Dermis microvascular lymphatic vessel endothelial cell (primary cell): ENCODE measurements around the gene FAM217B. TPM values are rescaled to one million over a fixed set of nuclear protein-coding genes. Genes with fewer than 3 reads are reported as not detected.
A peak's percentile ranks its signal among the peaks of the same experiment; 100 is the strongest.

Experiments used
- DNase-seq, 2 donors: peaks; one replicate each; pipeline versions ENCODE4 v3.0.0 to v3.0.0-alpha.2; 2010; ENCODE audit warnings: low read depth in 2 of 2
- total RNA-seq: library from RNA; depleted of rRNA; stranded (reverse); fragments of >200 nt; gene quantifications from 2 replicates; pipeline ENCODE4 v1.2.1, GENCODE V29; 2014

FAM217B gene, protein sequence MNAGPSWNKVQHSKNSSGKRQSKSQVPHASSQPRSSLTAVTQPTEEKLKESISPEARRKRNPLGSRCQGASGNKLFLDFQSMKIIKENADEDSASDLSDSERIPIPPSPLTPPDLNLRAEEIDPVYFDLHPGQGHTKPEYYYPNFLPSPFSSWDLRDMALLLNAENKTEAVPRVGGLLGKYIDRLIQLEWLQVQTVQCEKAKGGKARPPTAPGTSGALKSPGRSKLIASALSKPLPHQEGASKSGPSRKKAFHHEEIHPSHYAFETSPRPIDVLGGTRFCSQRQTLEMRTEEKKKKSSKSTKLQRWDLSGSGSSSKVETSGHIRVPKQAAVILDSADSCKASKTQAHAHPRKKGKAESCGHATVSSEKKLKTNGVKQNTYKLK
- total RNA-seq: 2.3 and 2.9 TPM in 2 replicates

DNA sequence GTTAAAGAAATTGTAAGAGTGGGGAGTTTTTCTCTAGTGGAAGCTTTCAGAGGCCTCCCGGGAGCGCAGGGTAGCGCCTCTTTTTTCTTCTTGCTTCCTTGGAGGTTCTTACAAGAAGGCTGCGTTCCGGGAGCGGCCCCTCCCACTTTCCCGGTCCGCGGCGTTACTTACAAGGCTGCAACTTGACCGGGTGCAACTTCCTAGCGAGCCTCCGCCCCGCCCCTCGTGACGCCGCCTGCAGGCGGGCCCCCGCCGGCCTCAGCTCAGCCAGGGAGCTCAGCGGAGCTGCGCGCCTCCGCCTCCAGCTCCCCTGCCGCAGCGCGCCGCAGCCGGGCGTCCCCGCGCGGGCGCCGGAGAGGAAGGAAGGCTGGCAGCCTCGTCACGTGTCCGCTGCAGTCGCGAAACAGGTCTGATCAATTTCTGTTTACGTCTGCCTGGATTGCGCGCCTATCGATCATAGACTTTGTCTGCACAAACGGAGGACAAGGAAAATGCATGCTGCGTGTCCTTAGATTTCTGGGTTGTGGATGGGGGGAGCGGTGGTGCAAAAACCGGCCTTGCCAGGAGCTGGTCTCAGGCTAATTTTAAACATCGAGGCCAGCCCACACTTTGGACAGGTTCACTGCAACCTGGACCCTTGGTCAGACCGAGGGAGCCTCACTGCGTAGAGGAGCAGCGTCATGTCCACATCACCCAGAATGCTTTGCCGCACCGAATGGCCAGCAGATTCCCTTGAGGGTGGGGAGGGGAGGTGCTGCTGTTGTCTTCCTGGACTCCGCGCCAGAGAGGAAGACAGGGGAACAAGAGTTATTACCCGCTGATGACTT lies at the start of gene FAM217B, which contains the start of gene PPP1R3D:
TSS of gene FAM217B (plus strand) at position 261 of the 827 bp plus-strand sequence. CDS start 3,555 bp downstream, outside the sequence.
TSS of gene PPP1R3D (minus strand) at position 177 of the 827 bp plus-strand sequence. CDS start 374 bp downstream, outside the sequence.
- DNase-seq: peak; percentile 55 to 96

DNA sequence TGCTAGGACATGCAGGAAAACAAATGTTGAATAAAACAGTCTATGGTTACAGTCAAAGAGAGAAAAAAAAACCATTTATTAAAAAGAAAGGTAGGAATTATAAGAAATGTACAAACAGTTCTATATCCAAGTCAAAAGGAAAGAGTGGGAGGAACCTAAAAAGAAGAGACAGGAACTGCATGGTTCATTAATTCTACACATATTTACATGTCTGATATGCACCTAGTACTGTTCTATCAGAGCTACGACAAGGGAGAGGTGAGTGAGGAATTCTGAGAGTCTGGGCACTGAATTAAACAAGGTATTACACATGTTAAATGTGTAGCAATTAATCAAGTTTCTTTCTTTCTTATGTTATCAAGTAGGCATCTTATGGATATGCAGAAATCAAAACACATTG lies 48.6 kb upstream of the FAM217B start:
- no peak for DNase-seq

DNA sequence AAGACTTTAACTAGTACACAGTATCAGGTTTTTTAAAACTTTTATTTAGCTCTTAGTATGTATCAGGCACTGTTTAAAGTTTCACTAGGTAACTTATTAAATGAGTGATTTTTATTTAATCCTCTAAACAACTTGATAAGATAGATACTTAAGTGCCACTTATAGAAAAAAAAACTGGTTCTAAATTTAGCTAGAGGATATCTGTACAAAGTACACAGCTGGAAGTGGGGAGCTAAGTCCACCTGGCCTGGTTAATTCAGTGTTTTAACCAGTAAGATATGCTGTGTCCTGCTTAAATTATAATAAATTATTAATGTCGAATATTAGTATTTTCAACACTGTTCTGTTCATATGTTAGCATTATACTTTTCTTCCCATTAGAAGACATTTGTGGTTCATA lies 44.3 kb upstream of the FAM217B start:
- DNase-seq: no peak

DNA sequence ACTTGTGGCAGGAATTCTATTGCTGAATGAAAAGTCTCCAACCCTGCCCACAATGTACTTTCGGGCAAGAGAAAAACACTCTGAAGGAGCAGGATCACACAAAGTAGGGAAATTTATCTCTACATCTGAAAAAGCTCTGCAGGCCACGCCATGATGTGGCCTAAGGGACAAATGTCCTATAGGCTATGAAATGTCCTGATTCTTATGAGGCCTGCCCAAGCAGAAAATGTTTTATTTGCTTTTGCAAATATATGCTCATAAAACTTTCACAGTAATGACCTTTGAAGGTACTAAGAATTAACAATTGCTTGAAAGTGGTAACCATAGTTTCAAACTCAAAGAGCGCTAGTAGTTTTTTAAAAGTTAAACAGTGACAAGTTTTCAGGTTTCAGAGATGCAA lies 37.7 kb upstream of the FAM217B start:
- DNase-seq: no peak

DNA sequence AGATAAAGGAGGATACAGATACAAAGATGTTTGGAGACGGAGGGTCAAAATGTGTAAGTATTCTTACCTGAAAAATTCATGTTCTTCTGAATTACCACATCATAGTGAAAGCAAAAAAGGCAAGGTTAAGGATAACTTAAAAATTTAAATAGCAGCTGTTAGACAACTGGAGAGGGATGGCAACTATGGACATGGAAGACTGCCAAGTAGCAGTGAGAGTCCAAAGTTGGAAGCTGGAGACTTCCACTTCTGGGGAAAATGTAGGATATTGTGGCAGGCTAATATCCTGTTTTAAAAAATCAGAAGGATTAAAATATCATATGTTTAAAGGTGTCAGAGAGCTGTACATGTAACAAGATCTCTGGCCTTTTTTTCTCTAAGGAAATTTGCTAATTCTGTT lies 36.6 kb upstream of the FAM217B start:
- DNase-seq: no peak

DNA sequence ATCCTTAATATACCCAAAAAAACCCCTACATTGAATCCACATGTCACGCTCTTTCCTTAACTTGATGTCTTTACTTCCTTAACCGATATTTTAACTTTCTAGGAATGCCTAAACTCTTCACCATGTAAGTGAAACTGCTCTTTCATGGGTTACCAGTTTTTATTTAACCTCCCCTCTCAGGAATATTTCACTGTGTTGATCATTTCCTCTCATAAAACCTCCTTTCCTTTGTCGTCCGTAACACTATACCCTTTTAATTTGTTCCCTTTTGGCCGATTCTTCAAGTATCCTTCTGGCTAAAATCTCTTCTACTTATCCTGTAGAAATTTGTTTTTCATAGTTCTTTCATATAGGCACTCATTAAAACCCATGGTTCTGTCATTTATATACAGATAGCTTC lies 31.3 kb upstream of the FAM217B start:
- DNase-seq: no peak

DNA sequence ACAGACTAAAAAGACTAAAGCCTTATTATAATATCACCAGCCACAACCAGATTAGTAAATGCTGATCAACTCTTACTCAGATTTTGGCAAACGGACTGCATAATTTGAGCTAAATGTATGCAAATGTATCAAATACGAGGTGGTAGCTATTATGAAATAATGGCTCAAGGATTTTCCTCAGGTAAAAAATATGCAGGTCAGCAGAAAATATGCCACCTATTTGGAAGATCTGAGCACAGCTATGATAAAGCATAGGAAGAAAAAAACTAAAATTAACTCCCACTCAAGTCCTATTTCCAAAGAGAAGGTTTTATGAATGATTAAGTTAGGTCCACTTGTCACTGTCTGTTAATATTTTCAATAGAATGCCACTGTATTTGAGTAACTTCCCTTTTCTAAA lies 29.1 kb upstream of the FAM217B start:
- DNase-seq: no peak

DNA sequence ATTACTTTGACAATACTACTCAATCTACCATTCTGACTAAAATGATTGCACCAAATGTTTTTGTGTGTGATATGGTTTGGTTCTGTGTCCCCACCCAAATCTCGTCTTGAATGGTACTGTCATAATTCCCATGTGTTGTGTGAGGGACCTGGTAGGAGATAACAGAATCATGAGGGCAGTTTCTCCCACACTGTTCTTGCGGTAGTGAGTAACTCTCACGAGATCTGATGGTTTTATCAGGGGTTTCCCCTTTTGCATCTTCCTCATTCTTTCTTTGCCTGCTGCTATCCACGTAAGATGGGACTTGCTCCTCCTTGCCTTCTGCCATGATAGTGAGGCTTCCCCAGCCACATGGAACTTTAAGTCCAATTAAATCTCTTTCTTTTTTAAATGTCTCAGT lies 27.6 kb upstream of the FAM217B start:
- DNase-seq: no peak

DNA sequence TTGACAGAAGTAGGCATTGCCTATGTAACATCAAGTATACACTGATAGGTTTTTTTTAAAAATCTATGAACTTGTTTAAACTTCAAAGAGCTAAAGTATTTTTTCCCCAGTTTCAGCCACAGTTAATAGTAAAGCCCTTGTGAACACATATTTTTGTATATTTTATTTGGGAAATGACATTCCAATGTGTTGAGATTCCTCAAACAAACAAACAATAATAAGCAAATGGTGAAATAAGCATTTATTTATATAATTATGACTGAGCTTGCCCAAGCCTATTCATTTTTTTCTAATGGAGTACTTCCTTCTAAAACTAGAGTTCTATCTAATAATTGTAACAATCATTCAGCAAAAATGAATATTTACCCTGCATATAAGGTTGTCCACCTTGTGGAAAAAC lies 19.2 kb upstream of the FAM217B start:
- DNase-seq: no peak

DNA sequence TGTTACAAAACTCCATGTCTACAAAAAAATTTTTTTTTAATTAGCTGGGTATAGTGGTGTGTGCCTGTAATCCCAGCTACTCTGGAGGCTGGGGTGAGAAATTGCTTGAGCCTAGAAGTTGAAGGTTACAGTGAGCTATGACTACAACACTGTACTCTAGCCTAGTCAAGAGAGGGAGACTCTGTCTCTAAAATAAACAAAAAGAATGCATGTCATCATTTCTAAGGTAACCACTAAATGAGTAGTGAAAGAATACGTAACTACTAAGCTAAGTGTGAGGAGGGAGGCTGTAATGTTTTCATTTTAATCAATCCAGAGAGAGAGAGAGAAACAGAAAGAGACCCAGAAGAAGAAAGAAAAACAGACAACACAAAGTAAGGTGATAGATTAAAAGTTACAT lies 16.7 kb upstream of the FAM217B start:
- no peak for DNase-seq

DNA sequence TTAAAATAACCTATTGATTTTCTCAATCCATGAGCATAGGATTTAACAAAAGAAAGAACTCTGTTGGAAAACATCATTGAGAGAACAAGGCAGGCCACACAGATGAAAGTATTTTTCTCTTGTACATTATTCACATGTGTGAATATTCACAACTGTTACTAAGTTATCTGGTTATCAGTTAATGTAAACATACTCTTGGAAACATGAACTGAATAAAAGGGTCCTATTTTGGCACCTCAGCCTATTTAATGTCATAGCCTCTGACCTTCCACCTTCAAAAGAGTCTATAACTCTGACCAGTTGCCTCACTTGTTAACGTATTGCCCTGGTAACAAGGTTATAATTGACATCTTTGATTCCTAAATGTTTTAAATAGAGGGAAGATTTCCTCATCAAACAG lies 14.8 kb upstream of the FAM217B start:
- DNase-seq: no peak

DNA sequence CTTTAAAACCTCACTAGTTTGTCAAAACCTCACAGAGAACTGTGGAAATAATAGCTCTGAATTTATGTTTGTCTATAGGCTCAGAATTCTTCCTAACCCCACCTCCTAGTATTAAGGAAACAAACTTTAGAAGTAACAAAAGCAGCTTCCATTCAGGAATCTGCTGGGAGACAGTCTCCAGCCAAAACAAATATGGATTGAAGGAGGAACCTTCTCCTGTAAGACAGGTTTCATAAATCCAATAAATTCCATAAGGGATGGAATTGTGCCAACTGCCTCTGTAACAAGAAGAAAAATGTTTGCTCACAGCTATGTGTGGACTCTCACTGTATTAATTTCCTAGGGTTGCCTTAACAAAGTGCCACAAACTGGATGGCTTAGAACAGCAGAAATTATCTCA lies 14.3 kb upstream of the FAM217B start:
- no peak for DNase-seq

DNA sequence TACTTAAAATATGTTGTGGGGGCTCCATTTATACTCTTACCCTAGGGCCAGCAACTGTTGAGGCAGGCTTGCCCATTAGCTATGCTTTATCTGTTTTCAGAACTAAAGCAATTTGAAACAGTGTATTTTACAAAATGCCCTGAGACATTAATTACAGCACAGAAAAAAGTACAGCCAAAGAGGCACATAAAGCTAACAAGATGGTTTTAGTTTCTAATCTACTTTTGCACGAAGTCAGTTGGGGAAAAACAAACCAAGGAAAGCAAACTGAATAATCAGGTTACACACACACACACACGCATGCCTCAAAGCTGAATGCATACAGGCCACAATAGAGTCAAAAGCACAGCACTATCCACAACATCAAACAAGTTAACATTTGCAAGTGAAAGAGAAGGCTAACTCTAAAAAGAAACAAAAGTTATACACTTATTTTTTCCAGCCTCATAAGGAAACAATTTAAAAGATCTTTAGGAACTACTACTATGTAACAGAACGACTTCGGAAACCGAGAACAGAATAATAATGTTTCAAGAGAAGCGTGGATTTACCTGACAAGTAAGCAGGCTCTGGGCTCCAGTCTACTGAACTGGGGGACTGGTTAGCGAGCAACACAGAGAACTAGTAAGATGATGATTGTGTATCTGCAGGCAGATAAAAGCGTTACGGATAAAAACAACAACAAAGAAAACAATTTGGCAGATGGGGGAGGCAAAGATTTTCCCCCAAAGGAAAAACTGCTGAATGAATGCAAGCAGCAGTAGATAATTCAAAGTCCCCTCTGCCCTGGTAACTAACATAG lies 8.5 kb upstream of the FAM217B start:
- DNase-seq: no peak

DNA sequence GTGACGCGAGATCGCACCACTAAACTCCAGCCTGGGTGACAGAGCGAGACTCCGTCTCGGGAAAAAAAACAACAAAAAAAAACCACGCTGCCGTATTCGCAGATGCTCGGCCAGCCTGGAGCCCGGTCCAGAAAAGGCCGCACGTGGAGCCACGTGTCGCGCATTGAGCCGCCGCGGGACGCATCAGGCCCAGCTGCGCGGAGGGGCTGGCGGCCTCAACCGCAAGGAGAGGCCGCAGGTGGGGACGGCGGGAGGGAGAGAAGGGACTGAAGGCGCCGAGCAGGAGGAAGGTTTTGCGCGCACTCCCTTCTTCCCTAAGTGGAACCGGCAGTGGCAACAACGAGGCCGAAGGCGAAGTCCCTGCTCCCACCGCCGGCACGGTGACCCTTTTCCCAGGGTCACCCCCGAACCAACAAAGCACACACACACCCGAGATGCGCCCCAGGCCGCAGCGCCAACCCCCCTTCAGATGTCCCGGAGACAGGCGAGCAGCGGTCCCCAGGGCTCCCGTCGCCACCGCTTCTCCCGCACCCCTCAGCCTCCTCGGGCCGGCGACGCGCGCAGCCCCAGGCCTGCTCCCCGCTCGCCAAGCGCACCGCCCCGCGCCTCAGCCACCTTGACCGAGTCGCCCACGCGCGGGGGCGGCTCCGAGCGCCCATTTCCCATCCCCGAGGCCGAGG lies 7.4 kb upstream of the FAM217B start:
- DNase-seq: no peak

DNA sequence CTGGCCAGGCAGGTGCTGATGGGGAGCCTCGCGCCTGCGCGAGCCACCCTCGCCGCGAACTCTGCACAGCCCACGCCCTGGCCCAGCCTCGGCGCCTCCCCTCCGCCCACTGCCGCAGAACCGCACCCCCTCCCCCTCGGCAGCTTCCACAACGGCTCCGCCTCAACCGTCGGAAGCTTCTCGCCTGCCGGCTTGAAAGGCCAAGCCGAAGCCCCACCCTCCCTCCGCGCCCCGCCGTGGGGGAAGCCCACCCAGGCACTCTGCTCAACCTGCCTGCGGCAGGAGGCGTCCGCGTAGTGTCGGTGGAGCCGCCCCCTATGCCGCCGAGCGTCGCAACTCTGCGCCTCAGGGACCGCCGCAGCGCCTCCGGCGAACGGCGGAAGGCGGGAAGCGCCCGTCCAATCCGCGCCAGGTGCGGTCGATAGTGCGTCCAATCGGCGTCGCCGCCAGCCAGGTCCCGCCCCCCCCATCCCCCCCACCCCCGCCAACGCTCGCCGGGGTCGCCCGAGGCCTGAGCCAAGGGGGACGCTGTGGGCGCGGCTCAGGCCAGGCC lies 6.8 kb upstream of the FAM217B start, which contains the start of gene SYCP2:
TSS of gene SYCP2 (minus strand) at position 342 of the 553 bp plus-strand sequence. CDS start 11,224 bp downstream, outside the sequence.
- peak in 1 of 2 donors; percentile 24 for DNase-seq

DNA sequence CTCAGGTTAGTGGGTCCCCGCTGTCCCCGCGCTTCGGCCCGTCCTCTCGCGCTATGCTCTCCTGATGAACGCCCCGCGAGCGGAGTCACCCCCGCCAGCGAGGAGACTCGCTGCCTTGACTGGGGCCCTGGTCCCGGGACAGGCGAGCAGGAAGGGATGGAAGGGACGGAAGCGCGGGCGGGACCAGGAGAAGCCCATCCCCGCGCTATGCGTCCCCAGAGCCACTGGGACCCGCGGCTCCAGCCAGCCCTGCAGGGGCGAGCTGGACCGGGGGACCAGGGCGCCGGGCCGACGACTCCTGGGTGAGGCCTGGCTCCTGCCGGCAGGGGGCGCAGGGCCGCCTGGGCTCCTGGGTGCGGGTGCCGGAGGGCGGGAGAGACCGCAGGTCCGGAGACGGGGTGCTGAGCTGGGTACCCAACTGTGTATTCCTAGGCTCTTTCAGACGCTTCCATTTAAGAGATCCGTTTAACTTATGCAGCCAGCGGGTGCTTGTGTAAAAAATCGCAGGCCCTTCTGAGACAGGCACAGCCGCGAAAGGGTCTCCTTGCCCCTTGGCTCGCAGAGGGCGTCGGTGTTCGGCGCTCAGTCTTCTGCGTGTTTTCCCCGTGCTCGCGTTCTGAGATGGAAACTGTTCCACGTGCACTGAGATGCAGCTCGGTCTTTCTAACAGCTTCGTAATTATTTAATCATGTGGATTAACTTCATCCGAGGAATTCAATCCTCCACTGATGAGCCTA lies 6.2 kb upstream of the FAM217B start:
- DNase-seq: peak in 1 of 2 donors; percentile 58

DNA sequence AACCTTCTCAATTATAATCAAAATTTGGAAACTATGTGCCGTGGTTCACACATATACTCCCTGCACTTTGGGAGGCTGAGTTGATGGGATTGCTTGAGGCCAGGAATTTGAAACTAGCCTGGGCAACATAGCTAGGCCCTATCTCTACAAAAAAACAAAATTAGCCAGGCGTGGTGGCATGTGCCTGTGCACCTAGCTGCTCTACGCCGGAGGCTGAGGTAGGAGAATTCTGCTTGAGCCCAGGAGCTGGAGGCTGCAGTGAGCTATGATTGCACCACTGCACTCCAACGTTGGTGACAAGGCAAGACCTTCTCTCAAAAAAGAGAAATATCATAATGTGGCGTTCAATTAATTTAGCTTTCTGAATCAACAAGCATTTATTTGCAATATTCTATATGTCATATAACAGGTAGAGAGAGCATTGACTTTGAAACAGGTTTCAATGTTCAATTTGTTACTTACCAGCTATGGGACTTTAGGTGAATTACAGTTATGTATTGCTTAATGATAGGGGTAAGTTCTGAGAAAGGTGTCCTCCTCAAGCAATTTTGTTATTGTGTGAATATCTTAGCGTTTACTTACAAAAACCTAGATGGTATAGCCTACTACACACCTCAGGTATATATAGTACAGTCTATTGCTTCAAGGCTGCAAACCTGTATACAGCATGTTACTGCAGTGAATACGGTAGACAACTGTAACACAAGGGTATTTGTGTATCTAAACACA lies 4.6 kb upstream of the FAM217B start:
- DNase-seq: no peak

DNA sequence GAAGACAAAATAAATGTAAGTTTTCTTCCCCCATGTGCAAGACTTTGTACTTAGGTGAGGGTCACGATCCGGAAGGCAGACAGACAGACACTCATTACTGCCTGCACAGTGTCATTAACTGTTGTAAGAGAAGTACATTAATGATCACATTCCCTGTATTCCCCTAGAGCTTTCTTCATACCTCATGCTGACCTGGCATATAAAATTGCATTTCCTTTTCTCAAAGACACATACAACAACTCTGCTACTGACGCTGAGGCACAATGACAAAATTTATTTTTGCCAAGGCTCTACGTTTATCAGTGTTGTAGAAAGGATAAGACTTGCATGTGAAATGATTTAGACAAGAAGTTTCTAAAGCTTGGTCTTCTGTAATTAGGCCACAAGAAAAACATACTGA lies 3.8 kb upstream of the FAM217B start:
- DNase-seq: no peak

DNA sequence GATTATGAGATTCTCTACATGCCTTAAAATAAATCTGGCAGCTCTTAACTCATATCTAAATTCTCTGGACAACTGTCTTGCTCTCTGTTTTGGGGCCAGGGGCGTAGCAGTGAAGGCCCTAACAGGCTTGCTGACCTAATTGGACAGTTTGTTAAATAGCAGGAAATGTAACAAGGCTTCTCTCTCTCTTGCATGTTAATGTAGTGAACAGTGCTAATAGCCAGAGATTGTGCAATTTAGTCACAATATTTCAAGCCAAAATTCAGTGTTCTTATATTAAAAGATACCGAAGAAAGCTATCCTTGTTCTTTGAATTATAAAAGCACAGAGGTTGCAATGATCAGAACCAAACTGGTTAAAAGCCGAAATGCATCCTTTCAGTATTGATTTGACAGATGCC lies 3.0 kb upstream of the FAM217B start:
- DNase-seq: no peak
